NB4 (cell line): ENCODE results near the gene ANTXR1.

Experiments used
- DNase-seq: peaks from one replicate; pipeline ENCODE4 v3.0.0; 2010; ENCODE audit warnings: low read depth
- H3K4me3 ChIP-seq: one replicate; pipeline ENCODE4 v1.5.1; 2011; ENCODE audit warnings: mild to moderate bottlenecking, low read depth, low read length, moderate library complexity
- CTCF ChIP-seq: IDR thresholded peaks from one replicate; pipeline ENCODE4 v1.5.1; 2012; ENCODE audit warnings: low read depth, low read length
- MAX ChIP-seq: IDR thresholded peaks from 2 replicates; pipeline ENCODE4 v1.6.1; 2011; ENCODE audit warnings: low read depth, low read length
- MYC ChIP-seq: IDR thresholded peaks from 2 replicates; pipeline ENCODE4 v1.6.1; 2011; ENCODE audit warnings: low read depth, low read length
- POLR2A ChIP-seq: IDR thresholded peaks from 2 replicates; pipeline ENCODE4 v1.6.1; 2011; ENCODE audit warnings: mild to moderate bottlenecking; ENCODE audit not compliant: insufficient read length; ENCODE audit errors: extremely low read depth

The ANTXR1 gene

GRCh38 chr2:69061525-69061924 is 48.5 kb downstream of the ANTXR1 start:
- H3K4me3 ChIP-seq, result no peak overlapping the region
- no peak for DNase-seq
- TF ChIP-seq POLR2A (no peak), MAX (no peak)

- no peak for TF ChIP-seq MYC
- TF ChIP-seq POLR2A, result no peak
- TF ChIP-seq CTCF, result no peak
- no peak for TF ChIP-seq MAX
- no peak overlapping the region for H3K4me3 ChIP-seq
- DNase-seq, result no peak
Observed at GRCh38 chr2:69062307-69062962, 49.5 kb downstream of the ANTXR1 start.

GRCh38 chr2:69065735-69066336 is 52.9 kb downstream of the ANTXR1 start:
- H3K4me3 ChIP-seq, result no peak overlapping the region
- TF ChIP-seq MAX, result no peak
- no peak for TF ChIP-seq CTCF
- TF ChIP-seq MYC, result no peak
- no peak for TF ChIP-seq POLR2A
- no peak for DNase-seq

GRCh38 chr2:69067026-69067630 is 54.1 kb downstream of the ANTXR1 start:
- TF ChIP-seq MYC (no peak), CTCF (no peak)

GRCh38 chr2:69067866-69068265 is 54.9 kb downstream of the ANTXR1 start:
- no peak overlapping the region for H3K4me3 ChIP-seq
- no peak for DNase-seq
- TF ChIP-seq CTCF (no peak), POLR2A (no peak), MAX (no peak), MYC (no peak)

More at GRCh38 chr2:69067026-69067630, 54.1 kb downstream of the ANTXR1 start:
- no peak for DNase-seq
- H3K4me3 ChIP-seq, result no peak overlapping the region

GRCh38 chr2:69070969-69071368 is 58.0 kb downstream of the ANTXR1 start:
- no peak overlapping the region for H3K4me3 ChIP-seq
- DNase-seq, result no peak
- no peak for TF ChIP-seq CTCF
- TF ChIP-seq MYC, result no peak
- TF ChIP-seq POLR2A, result no peak
- no peak for TF ChIP-seq MAX
